Measurements from ENCODE around the gene CD244. TPM values are rescaled to one million over a fixed set of nuclear protein-coding genes. Genes with fewer than 3 reads are reported as not detected.

CD244 gene
- total RNA-seq, 1 donor from 2014 or later = not detected

DNA sequence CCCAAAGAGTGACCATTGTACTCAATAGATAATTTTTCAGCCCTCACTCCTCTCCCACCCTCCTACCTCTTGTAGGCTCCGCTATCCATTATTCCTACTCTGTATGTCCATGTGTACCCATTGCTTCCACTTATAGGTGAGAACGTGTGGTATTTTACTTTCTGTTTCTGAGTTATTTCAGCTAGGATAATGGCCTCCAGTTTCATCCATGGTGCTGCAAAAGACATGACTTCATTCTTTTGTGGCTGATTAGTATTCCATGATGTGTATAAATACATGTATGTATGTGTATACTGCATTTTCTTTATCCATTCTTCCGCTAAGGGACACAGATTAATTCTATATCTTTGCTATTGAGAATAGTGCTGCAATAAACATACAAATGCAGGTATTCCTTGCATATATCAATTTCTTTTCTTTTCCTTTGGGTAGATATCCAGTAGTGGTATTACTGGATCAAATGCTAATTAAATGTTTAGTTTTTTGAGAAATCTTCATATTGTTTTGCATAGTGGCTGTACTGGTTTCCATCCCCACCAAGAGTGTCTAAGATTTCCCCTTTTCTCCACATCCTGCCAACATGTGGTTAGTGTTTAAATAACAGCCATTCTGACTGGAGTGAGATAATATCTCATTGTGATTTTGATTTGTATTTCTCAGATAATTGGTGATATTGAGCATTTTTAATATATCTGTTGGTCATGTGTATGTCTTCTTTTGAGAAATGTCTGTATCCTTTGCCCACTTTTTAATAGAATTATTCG is 61.9 kb downstream of the CD244 start:
- TF ChIP-seq, protein P1, sequence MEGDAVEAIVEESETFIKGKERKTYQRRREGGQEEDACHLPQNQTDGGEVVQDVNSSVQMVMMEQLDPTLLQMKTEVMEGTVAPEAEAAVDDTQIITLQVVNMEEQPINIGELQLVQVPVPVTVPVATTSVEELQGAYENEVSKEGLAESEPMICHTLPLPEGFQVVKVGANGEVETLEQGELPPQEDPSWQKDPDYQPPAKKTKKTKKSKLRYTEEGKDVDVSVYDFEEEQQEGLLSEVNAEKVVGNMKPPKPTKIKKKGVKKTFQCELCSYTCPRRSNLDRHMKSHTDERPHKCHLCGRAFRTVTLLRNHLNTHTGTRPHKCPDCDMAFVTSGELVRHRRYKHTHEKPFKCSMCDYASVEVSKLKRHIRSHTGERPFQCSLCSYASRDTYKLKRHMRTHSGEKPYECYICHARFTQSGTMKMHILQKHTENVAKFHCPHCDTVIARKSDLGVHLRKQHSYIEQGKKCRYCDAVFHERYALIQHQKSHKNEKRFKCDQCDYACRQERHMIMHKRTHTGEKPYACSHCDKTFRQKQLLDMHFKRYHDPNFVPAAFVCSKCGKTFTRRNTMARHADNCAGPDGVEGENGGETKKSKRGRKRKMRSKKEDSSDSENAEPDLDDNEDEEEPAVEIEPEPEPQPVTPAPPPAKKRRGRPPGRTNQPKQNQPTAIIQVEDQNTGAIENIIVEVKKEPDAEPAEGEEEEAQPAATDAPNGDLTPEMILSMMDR (conservative IDR thresholded peaks at IDR 0.05) = no peak

DNA sequence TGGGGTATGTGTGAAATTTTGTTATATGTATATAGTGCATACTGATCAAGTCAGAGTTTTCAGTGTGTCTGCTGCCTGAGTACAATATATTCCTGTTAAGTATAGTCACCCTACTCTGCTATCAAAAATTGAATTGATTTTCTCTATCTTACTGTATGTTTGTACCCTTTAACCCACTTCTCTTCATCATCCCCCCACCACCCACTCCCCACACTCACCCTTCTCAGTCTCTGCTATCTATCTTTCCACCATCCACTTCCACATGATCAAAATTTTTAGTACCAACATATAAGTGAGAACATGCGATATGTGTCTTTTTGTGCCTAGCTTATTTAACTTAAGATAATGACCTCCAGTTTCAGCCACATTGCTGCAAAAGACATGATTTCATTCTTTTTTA is 62.5 kb downstream of the CD244 start:
- no peak overlapping the region for H3K4me3 Mint-ChIP-seq

More for the DNA sequence above, 61.9 kb downstream of the CD244 start:
- DNase-seq (ENCODE audit: low read depth, low spot score) = no peak
- H3K4me1 Mint-ChIP-seq = no peaks in the 10 kb centered on the region
- H3K27ac Mint-ChIP-seq (ENCODE audit: unreplicated experiment) = no peak overlapping the region
- peaks cover 9% of the 10 kb centered on the region for H3K9me3 Mint-ChIP-seq
- peaks cover 6% of the 10 kb centered on the region for H3K27me3 Mint-ChIP-seq (ENCODE audit: low read depth)
- peaks cover 4% of the 10 kb centered on the region for H3K36me3 Mint-ChIP-seq (ENCODE audit: low read depth)
- H3K4me3 Mint-ChIP-seq = no peak overlapping the region

DNA sequence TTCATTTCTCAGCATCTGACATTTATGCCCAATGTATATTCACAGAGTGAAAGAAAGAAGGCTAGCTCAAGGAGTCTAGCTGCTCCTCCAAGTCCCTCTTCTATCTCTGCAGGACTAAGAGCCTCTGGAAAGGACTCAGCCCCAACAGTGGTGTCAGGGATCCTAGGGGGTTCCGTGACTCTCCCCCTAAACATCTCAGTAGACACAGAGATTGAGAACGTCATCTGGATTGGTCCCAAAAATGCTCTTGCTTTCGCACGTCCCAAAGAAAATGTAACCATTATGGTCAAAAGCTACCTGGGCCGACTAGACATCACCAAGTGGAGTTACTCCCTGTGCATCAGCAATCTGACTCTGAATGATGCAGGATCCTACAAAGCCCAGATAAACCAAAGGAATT is 63.0 kb downstream of the CD244 start:
- H3K27ac Mint-ChIP-seq (ENCODE audit: unreplicated experiment) = no peak overlapping the region
- H3K9me3 Mint-ChIP-seq = peaks cover 3% of the 10 kb centered on the region
- DNase-seq (ENCODE audit: low read depth, low spot score) = no peak
- H3K4me1 Mint-ChIP-seq = no peaks in the 10 kb centered on the region
- TF ChIP-seq, protein P1 (conservative IDR thresholded peaks at IDR 0.05) = no peak
- H3K4me3 Mint-ChIP-seq = no peak overlapping the region
- peaks cover under 1% of the 10 kb centered on the region for H3K36me3 Mint-ChIP-seq (ENCODE audit: low read depth)
- peaks cover 1% of the 10 kb centered on the region for H3K27me3 Mint-ChIP-seq (ENCODE audit: low read depth)

More for the DNA sequence above, 62.5 kb downstream of the CD244 start:
- Mint-ChIP-seq H3K9me3 (peaks cover 6% of the 10 kb centered on the region), H3K27me3 (ENCODE audit: low read depth) (peaks cover 6% of the 10 kb centered on the region), H3K36me3 (ENCODE audit: low read depth) (peaks cover 4% of the 10 kb centered on the region), H3K27ac (ENCODE audit: unreplicated experiment) (no peak overlapping the region), H3K4me1 (no peaks in the 10 kb centered on the region)
- DNase-seq (ENCODE audit: low read depth, low spot score) = no peak
- TF ChIP-seq, protein P1 (conservative IDR thresholded peaks at IDR 0.05) = no peak

DNA sequence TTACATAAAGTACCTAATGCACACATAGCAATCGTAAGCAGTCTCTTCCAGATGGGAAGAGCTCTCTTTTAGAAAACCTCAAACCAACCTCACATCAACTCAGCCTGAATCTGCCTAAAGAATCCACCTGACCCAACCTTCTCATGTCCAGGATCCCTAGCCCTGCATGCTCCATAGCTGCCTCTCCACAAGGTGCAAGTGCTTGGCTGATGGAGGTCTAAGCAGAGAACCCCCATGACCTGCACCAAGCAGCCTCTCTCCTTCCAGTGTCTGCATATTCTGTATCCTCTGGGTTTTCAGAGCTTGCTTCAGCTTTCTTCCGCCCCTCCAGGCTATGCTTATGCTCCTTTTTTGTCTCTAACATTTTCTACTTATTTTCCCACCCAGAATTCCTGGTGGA is 64.2 kb downstream of the CD244 start:
- H3K36me3 Mint-ChIP-seq (ENCODE audit: low read depth) = no peaks in the 10 kb centered on the region

DNA sequence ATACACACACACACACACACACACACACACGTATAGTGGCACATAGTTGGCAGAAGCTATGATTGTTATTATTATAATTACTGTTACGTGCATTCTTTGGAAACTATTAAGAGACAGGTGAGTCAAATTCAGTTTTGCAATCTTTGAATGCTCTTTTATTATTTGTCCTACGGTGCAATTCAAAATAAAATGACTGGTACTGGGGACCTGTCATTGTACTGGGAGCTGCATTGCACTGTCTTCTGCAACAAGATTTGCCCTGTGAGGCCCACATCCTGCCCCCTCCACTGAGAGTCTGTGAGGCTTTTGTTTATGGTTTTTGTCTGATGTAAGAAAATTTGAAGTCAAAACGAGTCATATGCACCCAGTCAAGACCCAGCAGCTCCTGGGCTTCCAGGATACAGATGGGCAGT is 64.8 kb downstream of the CD244 start:
- no peaks in the 10 kb centered on the region for H3K27me3 Mint-ChIP-seq (ENCODE audit: low read depth)
- TF ChIP-seq, protein P1 (conservative IDR thresholded peaks at IDR 0.05) = no peak
- H3K9me3 Mint-ChIP-seq = no peaks in the 10 kb centered on the region
- no peak overlapping the region for H3K4me3 Mint-ChIP-seq
- no peaks in the 10 kb centered on the region for H3K36me3 Mint-ChIP-seq (ENCODE audit: low read depth)
- H3K4me1 Mint-ChIP-seq = no peaks in the 10 kb centered on the region
- no peak overlapping the region for H3K27ac Mint-ChIP-seq (ENCODE audit: unreplicated experiment)
- no peak for DNase-seq (ENCODE audit: low read depth, low spot score)

More for the DNA sequence above, 64.2 kb downstream of the CD244 start:
- H3K27me3 Mint-ChIP-seq (ENCODE audit: low read depth) = no peaks in the 10 kb centered on the region
- H3K4me3 Mint-ChIP-seq = no peak overlapping the region
- TF ChIP-seq, protein P1 (conservative IDR thresholded peaks at IDR 0.05) = no peak
- H3K4me1 Mint-ChIP-seq = no peaks in the 10 kb centered on the region
- H3K27ac Mint-ChIP-seq (ENCODE audit: unreplicated experiment) = no peak overlapping the region
- no peak for DNase-seq (ENCODE audit: low read depth, low spot score)
- H3K9me3 Mint-ChIP-seq = no peaks in the 10 kb centered on the region

Data from neural crest cell (in vitro differentiated cells).